AG04450 (cell line): ENCODE results near the gene TRIP4. TPM values are rescaled to one million over a fixed set of nuclear protein-coding genes. Genes with fewer than 3 reads are reported as not detected.

ENCODE experiments used
- CTCF ChIA-PET: fragments of 300-600, 350-600 bp; formaldehyde crosslinking; extraction: SDS; loops from one replicate; lab custom pipeline; 2022; ENCODE audit warnings: antibody characterized with exemption, inconsistent platforms; lab: Charles Lee
- POLR2A ChIA-PET: fragments of 350-600 bp; formaldehyde crosslinking; extraction: SDS; loops from one replicate; lab custom pipeline; 2021; ENCODE audit warnings: antibody characterized with exemption, inconsistent platforms; lab: Yijun Ruan, JAX
- DNase-seq: peaks from one replicate; pipeline ENCODE4 v3.0.0-alpha.2; 2011; ENCODE audit warnings: low read depth, low spot score
- H3K27ac ChIP-seq: one replicate; pipeline ENCODE4 v1.5.1; 2012; ENCODE audit warnings: low read depth, low read length, control low read depth
- H3K27me3 ChIP-seq: one replicate; pipeline ENCODE4 v1.6.0; 2012; ENCODE audit warnings: low read length; ENCODE audit not compliant: control insufficient read depth, insufficient read depth
- H3K4me3 ChIP-seq: 2 replicates; pipeline ENCODE4 v1.5.1; 2011; ENCODE audit warnings: mild to moderate bottlenecking, low read depth, low read length, control low read depth
- H3K9me3 ChIP-seq: 2 replicates; pipeline ENCODE4 v1.5.1; 2012; ENCODE audit warnings: low read length; ENCODE audit not compliant: control insufficient read depth, insufficient read depth
- CTCF ChIP-seq: IDR thresholded peaks from 2 replicates; pipeline ENCODE4 v1.5.1; 2011; ENCODE audit warnings: low read depth, low read length, control low read depth, inconsistent platforms
- polyA plus RNA-seq: library from polyadenylated mRNA; depleted of rRNA; stranded (reverse); fragments of >200 nt; gene quantifications from 2 replicates; pipeline ENCODE4 v1.2.3, GENCODE V29; 2011

The TRIP4 gene
- polyA plus RNA-seq, 1 experiment = 28.0 TPM

GRCh38 chr15:64452988-64453688 is 65.5 kb downstream of the TRIP4 start:
- no peak for TF ChIP-seq CTCF
- no peaks in the 10 kb centered on the region for H3K27me3 ChIP-seq
- CTCF ChIA-PET = no interaction called here
- no peak overlapping the region for H3K27ac ChIP-seq
- no peak overlapping the region for H3K4me3 ChIP-seq
- no peaks in the 10 kb centered on the region for H3K9me3 ChIP-seq
- POLR2A ChIA-PET = no interaction called here
- no peak for DNase-seq

GRCh38 chr15:64453689-64454037 is 66.0 kb downstream of the TRIP4 start:
- no peak for DNase-seq
- Histone ChIP-seq H3K9me3 (no peaks in the 10 kb centered on the region), H3K27me3 (no peaks in the 10 kb centered on the region), H3K27ac (no peak overlapping the region), H3K4me3 (no peak overlapping the region)
- ChIA-PET CTCF (no interaction called here), POLR2A (no interaction called here)
- no peak for TF ChIP-seq CTCF

- Histone ChIP-seq H3K9me3 (no peaks in the 10 kb centered on the region), H3K4me3 (no peak overlapping the region), H3K27me3 (no peaks in the 10 kb centered on the region), H3K27ac (no peak overlapping the region)
- ChIA-PET POLR2A (no interaction called here), CTCF (no interaction called here)
- no peak for DNase-seq
- TF ChIP-seq CTCF = no peak
Observed at GRCh38 chr15:64454282-64454681, 66.6 kb downstream of the TRIP4 start.

- no peak for DNase-seq
- Histone ChIP-seq H3K27me3 (no peaks in the 10 kb centered on the region), H3K27ac (no peak overlapping the region), H3K9me3 (no peaks in the 10 kb centered on the region), H3K4me3 (no peak overlapping the region)
- TF ChIP-seq CTCF = no peak
- CTCF ChIA-PET = no interaction called here
- POLR2A ChIA-PET = no interaction called here
Observed at GRCh38 chr15:64455961-64456371, 68.3 kb downstream of the TRIP4 start.

GRCh38 chr15:64456634-64457108 is 69.0 kb downstream of the TRIP4 start:
- Histone ChIP-seq H3K4me3 (no peak overlapping the region), H3K27me3 (no peaks in the 10 kb centered on the region), H3K27ac (no peak overlapping the region), H3K9me3 (no peaks in the 10 kb centered on the region)
- TF ChIP-seq CTCF = no peak
- no peak for DNase-seq
- ChIA-PET POLR2A (no interaction called here), CTCF (interaction anchor here (0.7 kb wide), 1 partner anchor 197 kb away, joined by 5 read pairs; no protein-coding TSS in a partner anchor)
